Gastrocnemius medialis (tissue), 4 donors: ENCODE data around the gene AQP9.

Experiments
- POLR2A ChIP-seq, 2 donors: fragments of 450-650 bp; IDR thresholded peaks; one replicate each; pipeline ENCODE4 v1.6.1; 2017; ENCODE audit warnings: antibody characterized with exemption in 2 of 2, mild to moderate bottlenecking in 2 of 2, moderate library complexity in 2 of 2
- TF ChIP-seq, protein P1 (sequence below), 5 experiments: fragments of 450-650 bp in 3 of 5; fragments of 200-600 bp in 2 of 5; sonication (generic) in 2 of 5; IDR thresholded peaks in 4 of 5; conservative IDR thresholded peaks in 1 of 5; 1 replicate in 4 of 5; 2 replicates in 1 of 5; pipeline ENCODE4 v1.5.1; 2016 to 2019; ENCODE audit warnings: antibody characterized with exemption in 5 of 5, mild to moderate bottlenecking in 3 of 5, moderate library complexity in 3 of 5

DNA sequence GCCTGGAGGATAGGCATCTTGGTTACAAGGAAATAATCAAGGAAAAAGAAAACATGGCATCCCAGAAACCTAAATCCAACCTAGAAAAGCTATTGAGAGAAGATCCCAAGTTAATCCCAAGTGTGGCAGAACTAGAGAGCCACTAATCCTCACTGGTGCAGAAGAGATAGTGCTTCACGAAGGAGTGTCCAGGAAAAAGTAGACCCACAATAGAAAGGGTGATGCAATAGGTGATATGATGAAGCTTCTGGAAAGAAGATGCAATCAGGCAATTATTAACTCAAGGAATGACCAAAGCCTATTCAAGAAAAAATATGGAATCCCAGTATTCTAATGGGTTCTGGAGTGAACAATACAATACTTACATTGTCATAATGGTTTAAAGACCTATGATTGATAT is 95.2 kb downstream of the AQP9 start:
- TF ChIP-seq, protein P1, sequence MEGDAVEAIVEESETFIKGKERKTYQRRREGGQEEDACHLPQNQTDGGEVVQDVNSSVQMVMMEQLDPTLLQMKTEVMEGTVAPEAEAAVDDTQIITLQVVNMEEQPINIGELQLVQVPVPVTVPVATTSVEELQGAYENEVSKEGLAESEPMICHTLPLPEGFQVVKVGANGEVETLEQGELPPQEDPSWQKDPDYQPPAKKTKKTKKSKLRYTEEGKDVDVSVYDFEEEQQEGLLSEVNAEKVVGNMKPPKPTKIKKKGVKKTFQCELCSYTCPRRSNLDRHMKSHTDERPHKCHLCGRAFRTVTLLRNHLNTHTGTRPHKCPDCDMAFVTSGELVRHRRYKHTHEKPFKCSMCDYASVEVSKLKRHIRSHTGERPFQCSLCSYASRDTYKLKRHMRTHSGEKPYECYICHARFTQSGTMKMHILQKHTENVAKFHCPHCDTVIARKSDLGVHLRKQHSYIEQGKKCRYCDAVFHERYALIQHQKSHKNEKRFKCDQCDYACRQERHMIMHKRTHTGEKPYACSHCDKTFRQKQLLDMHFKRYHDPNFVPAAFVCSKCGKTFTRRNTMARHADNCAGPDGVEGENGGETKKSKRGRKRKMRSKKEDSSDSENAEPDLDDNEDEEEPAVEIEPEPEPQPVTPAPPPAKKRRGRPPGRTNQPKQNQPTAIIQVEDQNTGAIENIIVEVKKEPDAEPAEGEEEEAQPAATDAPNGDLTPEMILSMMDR (IDR thresholded peaks at IDR 0.05 in 4 of 5, conservative IDR thresholded peaks at IDR 0.05 in 1 of 5): no peak
- no peak for TF ChIP-seq POLR2A (IDR thresholded peaks at IDR 0.05)
